A549 (cell line): Measurements from ENCODE around the gene LILRB4.

ENCODE experiments used
- CBX8 ChIP-seq: fragments of 200-600 bp; sonication (generic); IDR thresholded peaks from 2 replicates; pipeline ENCODE4 v1.6.1; 2016
- EP300 ChIP-seq, 2 experiments: fragments of >200 bp; sonication (Bioruptor Twin); formaldehyde crosslinking; IDR thresholded peaks; 2 replicates in 1 of 2; 3 replicates in 1 of 2; pipeline ENCODE4 v1.6.1; 2016 to 2017
- HDAC2 ChIP-seq: fragments of 200-600 bp; sonication (generic); IDR thresholded peaks from 2 replicates; pipeline ENCODE4 v1.6.1; 2016
- JUNB ChIP-seq: fragments of >200 bp; sonication (Bioruptor Twin); formaldehyde crosslinking; IDR thresholded peaks from 2 replicates; pipeline ENCODE4 v1.6.1; 2016
- KDM1A ChIP-seq: fragments of 200-600 bp; sonication (generic); IDR thresholded peaks from 2 replicates; pipeline ENCODE4 v1.6.1; 2016; ENCODE audit warnings: low read depth, mild to moderate bottlenecking
- MAFK ChIP-seq: fragments of 450-650 bp; IDR thresholded peaks from 2 replicates; pipeline ENCODE4 v1.6.1; 2014; ENCODE audit not compliant: partially characterized antibody
- MAX ChIP-seq: IDR thresholded peaks from 2 replicates; pipeline ENCODE4 v1.6.1; 2012
- MYC ChIP-seq: IDR thresholded peaks from 2 replicates; pipeline ENCODE4 v1.6.1; 2012; ENCODE audit warnings: mild to moderate bottlenecking, inconsistent platforms, low read length, improper control_type of control experiment, borderline replicate concordance
- POLR2A ChIP-seq: IDR thresholded peaks from 2 replicates; pipeline ENCODE4 v1.6.1; 2012; ENCODE audit warnings: mild to moderate bottlenecking, low read length
- POLR2AphosphoS2 ChIP-seq: conservative IDR thresholded peaks from 2 replicates; pipeline ENCODE4 v1.6.1; 2012; ENCODE audit warnings: low read length, improper control_type of control experiment, inconsistent platforms
- RAD21 ChIP-seq, 2 experiments: fragments of >200 bp in 1 of 2; sonication (Bioruptor Twin) in 1 of 2; formaldehyde crosslinking in 1 of 2; IDR thresholded peaks in 1 of 2; conservative IDR thresholded peaks in 1 of 2; 2 replicates in 1 of 2; 3 replicates in 1 of 2; pipeline ENCODE4 v1.6.1; 2012 to 2018; ENCODE audit warnings: inconsistent platforms in 1 of 2
- RFX5 ChIP-seq: fragments of 450-650 bp; IDR thresholded peaks from 2 replicates; pipeline ENCODE4 v1.7.1; 2014; ENCODE audit warnings: antibody characterized with exemption, mild to moderate bottlenecking, moderate library complexity
- SREBF2 ChIP-seq: fragments of 450-650 bp; IDR thresholded peaks from 2 replicates; pipeline ENCODE4 v1.6.1; 2014; ENCODE audit warnings: mild to moderate bottlenecking, moderate library complexity
- TF ChIP-seq, protein P1 (sequence below): fragments of >200 bp; sonication (Bioruptor Twin); formaldehyde crosslinking; IDR thresholded peaks from 3 replicates; pipeline ENCODE4 v1.5.1; 2016

GRCh38 chr19:54622431-54622830 is 40.4 kb upstream of the LILRB4 start:
- TF ChIP-seq, protein P1, sequence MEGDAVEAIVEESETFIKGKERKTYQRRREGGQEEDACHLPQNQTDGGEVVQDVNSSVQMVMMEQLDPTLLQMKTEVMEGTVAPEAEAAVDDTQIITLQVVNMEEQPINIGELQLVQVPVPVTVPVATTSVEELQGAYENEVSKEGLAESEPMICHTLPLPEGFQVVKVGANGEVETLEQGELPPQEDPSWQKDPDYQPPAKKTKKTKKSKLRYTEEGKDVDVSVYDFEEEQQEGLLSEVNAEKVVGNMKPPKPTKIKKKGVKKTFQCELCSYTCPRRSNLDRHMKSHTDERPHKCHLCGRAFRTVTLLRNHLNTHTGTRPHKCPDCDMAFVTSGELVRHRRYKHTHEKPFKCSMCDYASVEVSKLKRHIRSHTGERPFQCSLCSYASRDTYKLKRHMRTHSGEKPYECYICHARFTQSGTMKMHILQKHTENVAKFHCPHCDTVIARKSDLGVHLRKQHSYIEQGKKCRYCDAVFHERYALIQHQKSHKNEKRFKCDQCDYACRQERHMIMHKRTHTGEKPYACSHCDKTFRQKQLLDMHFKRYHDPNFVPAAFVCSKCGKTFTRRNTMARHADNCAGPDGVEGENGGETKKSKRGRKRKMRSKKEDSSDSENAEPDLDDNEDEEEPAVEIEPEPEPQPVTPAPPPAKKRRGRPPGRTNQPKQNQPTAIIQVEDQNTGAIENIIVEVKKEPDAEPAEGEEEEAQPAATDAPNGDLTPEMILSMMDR: no peak
- TF ChIP-seq POLR2A (no peak), MYC (no peak), EP300 (IDR thresholded peaks at IDR 0.05) (no peak), RAD21 (conservative IDR thresholded peaks at IDR 0.05 in 1 of 2, IDR thresholded peaks at IDR 0.05 in 1 of 2) (no peak), RFX5 (no peak), HDAC2 (no peak), SREBF2 (no peak), MAFK (no peak), MAX (no peak), KDM1A (no peak), CBX8 (no peak), POLR2AphosphoS2 (no peak), JUNB (no peak)
